GM23248 (cell line): Measurements from ENCODE around the gene ATP5F1C. TPM values are rescaled to one million over a fixed set of nuclear protein-coding genes. Genes with fewer than 3 reads are reported as not detected.
A peak's percentile ranks its signal among the peaks of the same experiment; 100 is the strongest.

Experiments used
- DNase-seq: peaks from one replicate; pipeline ENCODE4 v3.0.0-alpha.2; 2015
- H2AFZ ChIP-seq: fragments of 200-600 bp; sonication (generic); 2 replicates; pipeline ENCODE4 v1.6.1; 2016; ENCODE audit warnings: antibody characterized with exemption
- H3F3A ChIP-seq: fragments of 200-600 bp; sonication (generic); 2 replicates; pipeline ENCODE4 v1.6.1; 2016; ENCODE audit warnings: mild to moderate bottlenecking, antibody characterized with exemption, mixed run types; ENCODE audit not compliant: insufficient read depth
- H3K27ac ChIP-seq: fragments of 200-600 bp; sonication (generic); 2 replicates; pipeline ENCODE4 v1.5.1; 2016; ENCODE audit warnings: mild to moderate bottlenecking
- H3K27me3 ChIP-seq: fragments of 200-600 bp; sonication (generic); replicated peaks from 2 replicates; pipeline ENCODE4 v1.6.1; 2016; ENCODE audit warnings: mild to moderate bottlenecking; ENCODE audit not compliant: insufficient read depth
- H3K36me3 ChIP-seq: fragments of 200-600 bp; sonication (generic); 2 replicates; pipeline ENCODE4 v1.6.1; 2016; ENCODE audit warnings: low read depth, mild to moderate bottlenecking
- H3K4me1 ChIP-seq: fragments of 200-600 bp; sonication (generic); 2 replicates; pipeline ENCODE4 v1.6.1; 2016; ENCODE audit warnings: mild to moderate bottlenecking; ENCODE audit not compliant: insufficient read depth
- H3K4me2 ChIP-seq: fragments of 200-600 bp; sonication (generic); one replicate; pipeline ENCODE4 v1.6.1; 2016; ENCODE audit warnings: mild to moderate bottlenecking; ENCODE audit not compliant: unreplicated experiment
- H3K4me3 ChIP-seq: fragments of 200-600 bp; sonication (generic); 2 replicates; pipeline ENCODE4 v1.5.1; 2016; ENCODE audit warnings: mild to moderate bottlenecking
- H3K79me2 ChIP-seq: fragments of 200-600 bp; sonication (generic); 2 replicates; pipeline ENCODE4 v1.6.1; 2016; ENCODE audit warnings: mild to moderate bottlenecking; ENCODE audit not compliant: insufficient read depth
- H3K9ac ChIP-seq: fragments of 200-600 bp; sonication (generic); 2 replicates; pipeline ENCODE4 v1.6.1; 2016; ENCODE audit warnings: mild to moderate bottlenecking
- H3K9me2 ChIP-seq: fragments of 200-600 bp; sonication (generic); 2 replicates; pipeline ENCODE4 v1.6.1; 2016; ENCODE audit warnings: mixed run types, mild to moderate bottlenecking, moderate library complexity; ENCODE audit not compliant: insufficient read depth
- H3K9me3 ChIP-seq: fragments of 200-600 bp; sonication (generic); one replicate; pipeline ENCODE4 v1.6.1; 2017; ENCODE audit warnings: low read depth
- H4K20me1 ChIP-seq: fragments of 200-600 bp; sonication (generic); 2 replicates; pipeline ENCODE4 v1.6.0; 2016; ENCODE audit not compliant: insufficient read depth
- EZH2 ChIP-seq: fragments of 200-600 bp; sonication (generic); IDR thresholded peaks from 2 replicates; pipeline ENCODE4 v1.6.1; 2018; ENCODE audit warnings: antibody characterized with exemption, mild to moderate bottlenecking; ENCODE audit not compliant: insufficient read depth, poor library complexity, severe bottlenecking
- EZH2phosphoT487 ChIP-seq: fragments of 200-600 bp; sonication (generic); IDR thresholded peaks from 2 replicates; pipeline ENCODE4 v1.6.1; 2018; ENCODE audit warnings: antibody characterized with exemption, moderate library complexity, mild to moderate bottlenecking, low read depth; ENCODE audit not compliant: insufficient read depth
- WGBS, 2 experiments: methylation state at CpG; one replicate each; pipeline ENCODE4 v1.1.6; 2015 to 2017; ENCODE audit warnings: low lambda C conversion rate in 2 of 2, low coverage in 1 of 2; ENCODE audit errors: missing lambda C conversion rate in 2 of 2; 5-methylcytosine and 5-hydroxymethylcytosine counted together
- in situ Hi-C: fragments of 300-500 bp; cut with MboI; formaldehyde crosslinking; loops from 2 replicates; pipeline ENCODE4 v1.15.0; 2020
- polyA plus RNA-seq: library from polyadenylated mRNA; unstranded; fragments of >200 nt; fragmentation: Nextera tagmentation; extraction: Ambion mirVana; gene quantifications from 2 replicates; pipeline ENCODE4 v1.2.1, GENCODE V29; 2016
- total RNA-seq: library from RNA; depleted of rRNA; stranded (reverse); fragments of >200 nt; shearing (Covaris generic); gene quantifications from 2 replicates; pipeline ENCODE4 v1.2.3, GENCODE V29; 2014

Gene ATP5F1C
- total and polyA plus RNA-seq, 2 experiments from 2014 or later: 229 to 304 TPM

DNA sequence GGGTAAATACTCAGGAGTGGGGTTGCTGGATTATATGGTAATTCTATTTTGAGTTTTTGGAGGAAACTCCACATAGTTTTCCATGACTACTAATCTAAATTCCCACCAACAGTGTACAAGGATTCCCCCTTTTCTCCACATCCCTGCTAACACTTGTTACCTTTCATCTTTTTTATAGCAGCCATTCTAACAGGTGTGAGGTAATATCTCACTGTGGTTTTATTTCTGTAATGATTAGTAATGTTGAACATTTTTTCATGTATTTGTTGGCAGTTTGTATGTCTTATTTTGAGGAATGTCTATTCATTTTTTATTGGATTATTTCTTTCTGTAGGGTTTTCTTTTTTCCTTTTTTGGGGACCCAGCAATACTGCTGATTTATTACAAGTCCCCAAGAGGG lies 45.2 kb downstream of the ATP5F1C start:
- Histone ChIP-seq H4K20me1 (no peaks in the 10 kb centered on the region), H3K9me2 (no peaks in the 10 kb centered on the region), H3K9ac (no peak overlapping the region), H3K4me2 (no peak overlapping the region), H3K9me3 (no peaks in the 10 kb centered on the region), H3K27ac (no peak overlapping the region), H3F3A (no peaks in the 10 kb centered on the region), H3K79me2 (peaks cover 73% of the 10 kb centered on the region), H3K4me3 (no peak overlapping the region), H3K27me3 (no peaks in the 10 kb centered on the region), H2AFZ (no peak overlapping the region), H3K36me3 (no peaks in the 10 kb centered on the region), H3K4me1 (no peaks in the 10 kb centered on the region)
- no peak for TF ChIP-seq EZH2phosphoT487
- no peak for TF ChIP-seq EZH2
- in situ Hi-C loops: no loop called here
- no peak for DNase-seq

DNA sequence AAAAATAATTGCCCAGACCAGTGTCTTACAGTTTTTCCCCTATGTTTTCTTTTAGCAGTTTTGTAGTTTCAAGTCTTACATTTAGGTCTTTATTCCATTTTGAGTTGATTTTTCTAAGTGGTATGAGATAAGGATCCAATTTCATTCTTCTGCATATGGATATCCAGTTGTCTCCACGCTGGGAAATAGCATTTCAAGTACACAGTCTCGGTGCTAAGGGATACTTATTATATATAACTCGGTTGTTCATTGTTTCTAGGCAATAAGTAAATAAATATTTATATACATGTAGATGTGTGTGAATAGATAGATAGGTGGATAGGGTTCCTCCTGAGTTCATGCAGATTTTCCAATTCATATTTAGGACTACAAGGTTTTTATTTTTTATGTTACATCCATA lies 46.3 kb downstream of the ATP5F1C start:
- 80 to 82% methylated on average over 3 of the region's 3 CpGs for WGBS, 2 experiments
- no peaks in the 10 kb centered on the region for H3K9me2 ChIP-seq
- H3K4me2 ChIP-seq: no peak overlapping the region
- no peaks in the 10 kb centered on the region for H3K9me3 ChIP-seq
- in situ Hi-C loops: no loop called here
- H3K36me3 ChIP-seq: no peaks in the 10 kb centered on the region
- H3K4me3 ChIP-seq: no peak overlapping the region
- no peaks in the 10 kb centered on the region for H3F3A ChIP-seq
- no peak overlapping the region for H3K27ac ChIP-seq
- H4K20me1 ChIP-seq: no peaks in the 10 kb centered on the region
- H3K4me1 ChIP-seq: no peaks in the 10 kb centered on the region
- TF ChIP-seq EZH2: no peak
- TF ChIP-seq EZH2phosphoT487: no peak
- DNase-seq: no peak
- no peak overlapping the region for H2AFZ ChIP-seq
- H3K79me2 ChIP-seq: peaks cover 71% of the 10 kb centered on the region
- no peak overlapping the region for H3K9ac ChIP-seq
- H3K27me3 ChIP-seq: no peaks in the 10 kb centered on the region

DNA sequence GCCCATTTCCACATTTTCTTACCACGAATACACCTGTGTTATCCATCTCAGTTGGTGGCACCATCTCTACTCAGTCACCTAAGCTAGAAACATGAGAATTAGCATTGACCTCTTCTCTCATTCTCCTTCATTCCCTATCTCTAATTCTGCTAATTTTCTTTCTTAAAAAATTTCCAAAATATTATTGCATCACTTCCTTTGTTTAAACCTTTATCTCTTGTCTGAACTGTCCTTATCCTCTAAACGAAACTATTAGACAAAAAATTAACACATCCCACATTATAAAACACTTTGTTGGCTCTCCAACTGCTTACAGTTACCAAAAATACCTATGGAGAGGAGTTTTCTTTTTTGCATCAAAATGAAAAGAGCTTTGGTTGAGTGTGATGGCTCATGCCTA lies 48.6 kb downstream of the ATP5F1C start:
- Histone ChIP-seq H3K27ac (no peak overlapping the region), H3K4me3 (no peak overlapping the region), H3K27me3 (no peaks in the 10 kb centered on the region), H3K9me3 (no peaks in the 10 kb centered on the region), H3K4me1 (no peaks in the 10 kb centered on the region), H2AFZ (no peak overlapping the region), H3F3A (no peaks in the 10 kb centered on the region), H3K9ac (no peak overlapping the region), H3K36me3 (no peaks in the 10 kb centered on the region), H3K9me2 (no peaks in the 10 kb centered on the region), H4K20me1 (no peaks in the 10 kb centered on the region), H3K79me2 (peaks cover 60% of the 10 kb centered on the region), H3K4me2 (no peak overlapping the region)
- TF ChIP-seq EZH2phosphoT487 (no peak), EZH2 (no peak)
- no peak for DNase-seq
- in situ Hi-C loops: no loop called here
- WGBS, 2 experiments: 92 to 99% methylated on average over 2 of the region's 2 CpGs

DNA sequence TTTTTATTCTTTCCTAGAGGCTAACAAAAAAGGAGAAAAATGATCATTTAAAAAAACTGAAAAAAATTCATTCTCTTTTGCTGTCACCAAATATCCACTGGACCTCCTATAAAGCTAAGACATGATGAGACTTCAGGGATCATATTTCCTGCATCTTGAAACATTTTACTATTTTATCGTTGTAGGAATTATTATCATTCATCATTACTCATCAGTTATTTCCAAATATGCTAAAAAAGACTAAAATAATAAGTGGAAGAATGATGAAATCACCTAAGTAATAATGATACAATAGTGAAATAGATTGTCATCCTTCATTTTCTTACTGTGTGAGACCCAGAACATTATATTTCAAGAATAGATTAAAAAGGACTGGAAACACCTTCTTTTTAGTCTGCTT lies 58.6 kb downstream of the ATP5F1C start:
- peak; percentile 36 for DNase-seq
- Histone ChIP-seq H3K4me1 (peaks cover 9% of the 10 kb centered on the region; the same call in 1 of the 2 replicates), H3K9me3 (no peaks in the 10 kb centered on the region), H3F3A (no peaks in the 10 kb centered on the region), H3K79me2 (peaks cover 20% of the 10 kb centered on the region), H3K9me2 (no peaks in the 10 kb centered on the region), H4K20me1 (no peaks in the 10 kb centered on the region), H3K27ac (no peak overlapping the region), H3K9ac (no peak overlapping the region), H2AFZ (no peak overlapping the region), H3K4me2 (peak overlapping the region; percentile 2), H3K36me3 (no peaks in the 10 kb centered on the region), H3K4me3 (no peak overlapping the region), H3K27me3 (no peaks in the 10 kb centered on the region)
- TF ChIP-seq EZH2phosphoT487 (no peak), EZH2 (no peak)
- WGBS, 2 experiments: 1 to 6% methylated on average over 1 of the region's 1 CpG
- in situ Hi-C loops: no loop called here

DNA sequence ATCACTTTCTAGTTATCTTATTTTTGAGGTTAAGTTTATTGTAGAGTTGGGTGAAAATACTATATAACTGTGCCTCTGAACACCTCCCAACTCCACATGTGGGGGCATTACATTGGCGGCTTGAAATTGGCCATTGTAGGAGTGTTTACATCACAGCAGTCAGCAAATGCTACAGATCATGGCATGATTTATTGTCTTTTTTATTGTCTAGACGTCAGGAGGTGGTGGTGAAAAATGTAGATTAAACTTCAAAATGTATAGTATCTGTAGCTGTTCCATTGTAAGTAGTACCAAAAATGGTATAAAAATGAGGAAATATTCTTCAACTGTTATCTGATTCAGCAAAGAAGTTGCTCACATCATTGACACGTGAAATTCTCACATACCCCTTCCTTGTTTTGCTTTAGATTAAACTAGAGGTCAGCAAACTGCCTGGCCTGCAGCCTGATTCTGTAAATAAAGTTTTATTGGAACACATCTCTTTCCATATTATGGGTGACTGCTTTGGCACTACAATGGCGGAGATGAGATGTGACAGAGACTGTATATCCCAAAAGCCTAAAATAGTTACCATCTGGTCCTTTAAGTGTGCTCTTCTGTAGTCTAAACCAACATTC lies 65.4 kb downstream of the ATP5F1C start:
- in situ Hi-C loops: no loop called here
- peaks cover 26% of the 10 kb centered on the region for H3K79me2 ChIP-seq
- H2AFZ ChIP-seq: no peak overlapping the region
- H3K9me3 ChIP-seq: no peaks in the 10 kb centered on the region
- no peaks in the 10 kb centered on the region for H3K4me1 ChIP-seq
- no peaks in the 10 kb centered on the region for H3F3A ChIP-seq
- H3K27me3 ChIP-seq: no peaks in the 10 kb centered on the region
- no peak overlapping the region for H3K9ac ChIP-seq
- no peak for DNase-seq
- no peak overlapping the region for H3K4me3 ChIP-seq
- no peaks in the 10 kb centered on the region for H4K20me1 ChIP-seq
- TF ChIP-seq EZH2: no peak
- no peak for TF ChIP-seq EZH2phosphoT487
- no peak overlapping the region for H3K4me2 ChIP-seq
- H3K27ac ChIP-seq: no peak overlapping the region
- WGBS, 2 experiments: 83 to 86% methylated on average over 4 of the region's 4 CpGs
- H3K9me2 ChIP-seq: no peaks in the 10 kb centered on the region
- H3K36me3 ChIP-seq: no peaks in the 10 kb centered on the region
